ENCODE measurements around the gene NELL1.

DNA sequence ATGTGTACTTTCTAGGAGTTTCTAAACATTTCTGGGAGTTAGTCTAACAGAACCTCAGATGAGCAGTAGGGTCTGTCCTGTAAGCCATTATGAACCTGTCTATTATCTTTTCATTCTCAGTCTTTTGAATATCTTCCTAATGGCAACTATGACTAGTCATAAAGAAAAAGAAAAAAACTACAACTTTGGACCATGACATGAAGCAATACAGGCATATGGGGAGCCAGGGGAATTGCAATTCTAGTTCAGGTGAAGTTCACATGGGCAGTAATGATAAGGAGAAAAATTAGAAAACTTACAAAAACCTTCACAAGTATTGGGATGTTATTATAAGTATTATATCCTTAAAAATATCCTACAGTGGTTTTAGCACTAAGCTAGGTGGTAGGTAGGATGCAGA lies 874.5 kb downstream of the NELL1 start:
- TF ChIP-seq, protein P1, sequence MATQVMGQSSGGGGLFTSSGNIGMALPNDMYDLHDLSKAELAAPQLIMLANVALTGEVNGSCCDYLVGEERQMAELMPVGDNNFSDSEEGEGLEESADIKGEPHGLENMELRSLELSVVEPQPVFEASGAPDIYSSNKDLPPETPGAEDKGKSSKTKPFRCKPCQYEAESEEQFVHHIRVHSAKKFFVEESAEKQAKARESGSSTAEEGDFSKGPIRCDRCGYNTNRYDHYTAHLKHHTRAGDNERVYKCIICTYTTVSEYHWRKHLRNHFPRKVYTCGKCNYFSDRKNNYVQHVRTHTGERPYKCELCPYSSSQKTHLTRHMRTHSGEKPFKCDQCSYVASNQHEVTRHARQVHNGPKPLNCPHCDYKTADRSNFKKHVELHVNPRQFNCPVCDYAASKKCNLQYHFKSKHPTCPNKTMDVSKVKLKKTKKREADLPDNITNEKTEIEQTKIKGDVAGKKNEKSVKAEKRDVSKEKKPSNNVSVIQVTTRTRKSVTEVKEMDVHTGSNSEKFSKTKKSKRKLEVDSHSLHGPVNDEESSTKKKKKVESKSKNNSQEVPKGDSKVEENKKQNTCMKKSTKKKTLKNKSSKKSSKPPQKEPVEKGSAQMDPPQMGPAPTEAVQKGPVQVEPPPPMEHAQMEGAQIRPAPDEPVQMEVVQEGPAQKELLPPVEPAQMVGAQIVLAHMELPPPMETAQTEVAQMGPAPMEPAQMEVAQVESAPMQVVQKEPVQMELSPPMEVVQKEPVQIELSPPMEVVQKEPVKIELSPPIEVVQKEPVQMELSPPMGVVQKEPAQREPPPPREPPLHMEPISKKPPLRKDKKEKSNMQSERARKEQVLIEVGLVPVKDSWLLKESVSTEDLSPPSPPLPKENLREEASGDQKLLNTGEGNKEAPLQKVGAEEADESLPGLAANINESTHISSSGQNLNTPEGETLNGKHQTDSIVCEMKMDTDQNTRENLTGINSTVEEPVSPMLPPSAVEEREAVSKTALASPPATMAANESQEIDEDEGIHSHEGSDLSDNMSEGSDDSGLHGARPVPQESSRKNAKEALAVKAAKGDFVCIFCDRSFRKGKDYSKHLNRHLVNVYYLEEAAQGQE (IDR thresholded peaks at IDR 0.05; ENCODE audit: insufficient read depth in 1 of 2, low read depth in 2 of 2, low read length in 2 of 2): no peak
- TF ChIP-seq FOXP2 (optimal IDR thresholded peaks at IDR 0.05; ENCODE audit: borderline replicate concordance, extremely low read depth, extremely low read length, insufficient read depth) (no peak), POLR2AphosphoS5 (IDR thresholded peaks at IDR 0.05; ENCODE audit: low read depth, low read length) (no peak)
